HCT116 (cell line): ENCODE measurements around the gene EFNB2. TPM values are rescaled to one million over a fixed set of nuclear protein-coding genes. Genes with fewer than 3 reads are reported as not detected.

ENCODE experiments used
- ATAC-seq: fragments of 200-7000 bp; cut with Tn5 transposase; 2 replicates; pipeline ENCODE4 v1.9.1; 2020; ENCODE audit warnings: mild to moderate bottlenecking, moderate library complexity
- BruUV-seq: library from RNA; stranded (reverse); fragments of 400-500 nt; replicated peaks from 2 replicates; lab custom pipeline; 2021; lab: Mats Ljungman, UMichigan
- CTCF ChIA-PET: fragments of 300-600 bp; sonication (Branson Sonifier 250); formaldehyde crosslinking; loops from one replicate; lab custom pipeline; 2021; ENCODE audit warnings: antibody characterized with exemption; lab: Charles Lee
- POLR2A ChIA-PET: fragments of 300-600, 350-600 bp; sonication (Branson Sonifier 250); formaldehyde crosslinking; loops from one replicate; lab custom pipeline; 2021; ENCODE audit warnings: antibody characterized with exemption; lab: Charles Lee
- RAD21 ChIA-PET, 2 experiments: fragments of 300-600 bp; sonication (Branson Sonifier 250); formaldehyde crosslinking; loops; one replicate each; lab custom pipeline; 2023; ENCODE audit warnings: low total read pairs in 2 of 2; ENCODE audit not compliant: uncharacterized antibody in 2 of 2, unreplicated experiment in 2 of 2, low non-redundant PET in 1 of 2; lab: Charles Lee
- DNase-seq: peaks from one replicate; pipeline ENCODE4 v3.0.0-alpha.2; 2010; ENCODE audit warnings: low read depth, low spot score
- H2AFZ ChIP-seq: fragments of 200-600 bp; shearing (Covaris generic), sonication (generic); 2 replicates; pipeline ENCODE4 v1.6.1; 2017; ENCODE audit warnings: low read depth, mixed run types, mixed read lengths, antibody characterized with exemption, low read length; ENCODE audit not compliant: poor library complexity, severe bottlenecking
- H3K27ac ChIP-seq: 2 replicates; pipeline ENCODE4 v1.5.1; 2012; ENCODE audit warnings: low read depth, low read length
- H3K27me3 ChIP-seq: fragments of 200-600 bp; sonication (generic); 2 replicates; pipeline ENCODE4 v1.6.1; 2016; ENCODE audit warnings: mixed run types, low read length, mixed read lengths; ENCODE audit not compliant: insufficient read depth
- H3K36me3 ChIP-seq, 2 experiments: fragments of 200-500 bp in 1 of 2; fragments of 200-600 bp in 1 of 2; sonication (Bioruptor generic) in 1 of 2; sonication (generic) in 1 of 2; 2 replicates each; pipeline versions ENCODE4 v1.5.1 to v1.6.1; 2014 to 2016; ENCODE audit warnings: low read length in 2 of 2, inconsistent platforms in 1 of 2, mixed read lengths in 1 of 2, mixed run types in 1 of 2; ENCODE audit not compliant: insufficient read depth in 2 of 2, control insufficient read depth in 1 of 2
- H3K4me1 ChIP-seq, 2 experiments: fragments of 200-600 bp in 1 of 2; sonication (generic) in 1 of 2; 2 replicates each; pipeline versions ENCODE4 v1.5.1 to v1.6.1; 2012 to 2017; ENCODE audit warnings: low read length in 2 of 2, inconsistent platforms in 1 of 2, mild to moderate bottlenecking in 1 of 2, mixed read lengths in 1 of 2, mixed run types in 1 of 2, moderate library complexity in 1 of 2; ENCODE audit not compliant: insufficient read depth in 2 of 2, control insufficient read depth in 1 of 2
- H3K4me2 ChIP-seq: fragments of 200-600 bp; sonication (generic); 2 replicates; pipeline ENCODE4 v1.6.1; 2017; ENCODE audit warnings: mixed run types, low read length, mixed read lengths
- H3K4me3 ChIP-seq, 2 experiments: fragments of 200-600 bp in 1 of 2; sonication (generic) in 1 of 2; replicated peaks in 1 of 2; 2 replicates each; pipeline ENCODE4 v1.5.1; 2011 to 2016; ENCODE audit warnings: low read length in 2 of 2, control low read depth in 1 of 2, low read depth in 1 of 2, mild to moderate bottlenecking in 1 of 2, mixed read lengths in 1 of 2, mixed run types in 1 of 2
- H3K79me2 ChIP-seq: fragments of 200-600 bp; sonication (generic); 2 replicates; pipeline ENCODE4 v1.6.1; 2017; ENCODE audit warnings: mild to moderate bottlenecking, mixed run types, low read length, moderate library complexity, mixed read lengths; ENCODE audit not compliant: insufficient read depth
- H3K9ac ChIP-seq: fragments of 200-600 bp; sonication (generic); 2 replicates; pipeline ENCODE4 v1.6.1; 2016; ENCODE audit warnings: low read length, mixed read lengths
- H3K9me2 ChIP-seq: fragments of 200-600 bp; sonication (generic), shearing (Covaris generic); 2 replicates; pipeline ENCODE4 v1.6.1; 2017; ENCODE audit warnings: mixed run types, mild to moderate bottlenecking, moderate library complexity; ENCODE audit not compliant: insufficient read depth
- H3K9me3 ChIP-seq, 2 experiments: fragments of 200-500 bp in 1 of 2; fragments of 200-600 bp in 1 of 2; sonication (Bioruptor generic) in 1 of 2; sonication (generic) in 1 of 2; 2 replicates each; pipeline ENCODE4 v1.6.1; 2014 to 2017; ENCODE audit warnings: low read length in 2 of 2, mixed read lengths in 2 of 2, inconsistent platforms in 1 of 2, low read depth in 1 of 2, mild to moderate bottlenecking in 1 of 2, mixed run types in 1 of 2, moderate library complexity in 1 of 2; ENCODE audit not compliant: control insufficient read depth in 1 of 2, insufficient read depth in 1 of 2
- H4K20me1 ChIP-seq: fragments of 200-600 bp; sonication (generic), shearing (Covaris generic); 2 replicates; pipeline ENCODE4 v1.6.1; 2017; ENCODE audit warnings: mixed run types, mild to moderate bottlenecking, moderate library complexity; ENCODE audit not compliant: insufficient read depth
- ATF3 ChIP-seq: IDR thresholded peaks from 2 replicates; pipeline ENCODE4 v1.6.1; 2012
- CBX3 ChIP-seq: IDR thresholded peaks from 2 replicates; pipeline ENCODE4 v1.6.1; 2012; ENCODE audit warnings: low read depth
- CEBPB ChIP-seq: IDR thresholded peaks from 2 replicates; pipeline ENCODE4 v1.6.1; 2012; ENCODE audit warnings: low read depth
- CTCF ChIP-seq, 3 experiments: fragments of 200-600 bp in 1 of 3; sonication (generic) in 1 of 3; IDR thresholded peaks in 2 of 3; conservative IDR thresholded peaks in 1 of 3; 2 replicates each; pipeline ENCODE4 v1.5.1; 2012 to 2017; ENCODE audit warnings: low read depth in 2 of 3, low read length in 2 of 3, antibody characterized with exemption in 1 of 3, borderline replicate concordance in 1 of 3, control low read depth in 1 of 3, mild to moderate bottlenecking in 1 of 3, mixed read lengths in 1 of 3, mixed run types in 1 of 3, moderate library complexity in 1 of 3; ENCODE audit not compliant: insufficient read depth in 1 of 3
- EGR1 ChIP-seq: IDR thresholded peaks from 2 replicates; pipeline ENCODE4 v1.6.1; 2012; ENCODE audit warnings: low read depth
- EZH2 ChIP-seq: fragments of 200-600 bp; sonication (generic); IDR thresholded peaks from 2 replicates; pipeline ENCODE4 v1.6.1; 2017; ENCODE audit warnings: antibody characterized with exemption, mixed run types
- EZH2phosphoT487 ChIP-seq: fragments of 200-600 bp; IDR thresholded peaks from 2 replicates; pipeline ENCODE4 v1.6.1; 2018; ENCODE audit warnings: antibody characterized with exemption, borderline replicate concordance
- JUND ChIP-seq: IDR thresholded peaks from 2 replicates; pipeline ENCODE4 v1.6.1; 2012
- MAX ChIP-seq: IDR thresholded peaks from 2 replicates; pipeline ENCODE4 v1.6.1; 2012
- SIN3A ChIP-seq: IDR thresholded peaks from 2 replicates; pipeline ENCODE4 v1.6.1; 2012; ENCODE audit warnings: low read depth
- SRF ChIP-seq: IDR thresholded peaks from 2 replicates; pipeline ENCODE4 v1.6.1; 2012; ENCODE audit warnings: low read depth
- YY1 ChIP-seq: IDR thresholded peaks from 2 replicates; pipeline ENCODE4 v1.6.1; 2011; ENCODE audit warnings: low read length, low read depth, moderate library complexity, mild to moderate bottlenecking; ENCODE audit not compliant: insufficient replicate concordance; ENCODE audit errors: extremely low read depth
- ZBTB33 ChIP-seq: IDR thresholded peaks from 2 replicates; pipeline ENCODE4 v1.6.1; 2011; ENCODE audit warnings: mild to moderate bottlenecking, low read length, moderate library complexity; ENCODE audit not compliant: insufficient replicate concordance; ENCODE audit errors: extremely low read depth
- ZNF274 ChIP-seq: fragments of 200-500 bp; sonication (Bioruptor generic); IDR thresholded peaks from 2 replicates; pipeline ENCODE4 v1.6.1; 2014; ENCODE audit warnings: mild to moderate bottlenecking, low read depth, low read length, inconsistent platforms
- intact Hi-C: fragments of 100-400 bp; cut with micrococcal nuclease; formaldehyde crosslinking; loops from 2 replicates; pipeline ENCODE4 v1.10.0; 2022
- total RNA-seq: library from RNA; stranded (reverse); gene quantifications from one replicate; pipeline ENCODE4 v1.2.1, GENCODE V29; 2021; ENCODE audit not compliant: unreplicated experiment

EFNB2 gene
- total RNA-seq, 1 experiment from 2014 or later: 30.9 TPM

- H3K4me2 ChIP-seq: no peak overlapping the region
- intact Hi-C loops: loop anchor here (5.0 to 10.0 kb wide), 6 partner anchors 434 to 1326 kb away; no protein-coding TSS in a partner anchor
- DNase-seq: no peak
- H2AFZ ChIP-seq: no peak overlapping the region
- peaks cover 11 to 25% of the 10 kb centered on the region in 2 experiments for H3K4me1 ChIP-seq
- TF ChIP-seq SIN3A (no peak), EZH2 (no peak), ATF3 (no peak), EGR1 (no peak), SRF (no peak), MAX (no peak), ZNF274 (no peak), JUND (no peak), YY1 (no peak), CBX3 (no peak), CTCF (IDR thresholded peaks at IDR 0.05 in 2 of 3, conservative IDR thresholded peaks at IDR 0.05 in 1 of 3; ENCODE audit: borderline replicate concordance in 1 of 3, insufficient read depth in 1 of 3, low read depth in 2 of 3, low read length in 2 of 3) (no peak), EZH2phosphoT487 (no peak), ZBTB33 (no peak), CEBPB (no peak)
- H3K4me3 ChIP-seq: no peak overlapping the region
- ATAC-seq: no peak
- peaks cover 13% of the 10 kb centered on the region; the same call in 1 of the 2 replicates for H4K20me1 ChIP-seq
- H3K27me3 ChIP-seq: no peaks in the 10 kb centered on the region
- ChIA-PET CTCF (interaction anchor here (1.8 kb wide), 1 partner anchor 1758 kb away, joined by 5 read pairs; no protein-coding TSS in a partner anchor), POLR2A (no interaction called here), RAD21 (no interaction called here)
- H3K9ac ChIP-seq: no peak overlapping the region
- no peaks in the 10 kb centered on the region for H3K9me3 ChIP-seq
- H3K79me2 ChIP-seq: peaks cover 88% of the 10 kb centered on the region
- H3K27ac ChIP-seq: no peak overlapping the region
- peaks cover 0 to 3% of the 10 kb centered on the region in 2 experiments; a peak in 2 of 4 replicates for H3K36me3 ChIP-seq
- no peaks in the 10 kb centered on the region for H3K9me2 ChIP-seq
- BruUV-seq: no TSS peak
Observed at GRCh38 chr13:106530980-106531481, 4.4 kb downstream of the EFNB2 start.
